PFSK-1 (cell line): ENCODE data around the gene FMNL1.

Experiments used
- FOXP2 ChIP-seq: optimal IDR thresholded peaks from 2 replicates; pipeline ENCODE3; 2011; ENCODE audit warnings: borderline replicate concordance, control low read depth, inconsistent platforms; ENCODE audit not compliant: insufficient read depth; ENCODE audit errors: extremely low read length, extremely low read depth
- POLR2AphosphoS5 ChIP-seq: IDR thresholded peaks from 2 replicates; pipeline ENCODE4 v1.6.1; 2012; ENCODE audit warnings: low read depth, mild to moderate bottlenecking, control low read depth, low read length, moderate library complexity
- SIN3A ChIP-seq: IDR thresholded peaks from 2 replicates; pipeline ENCODE4 v1.6.1; 2012; ENCODE audit warnings: mild to moderate bottlenecking, low read length, moderate library complexity, borderline replicate concordance; ENCODE audit not compliant: insufficient read depth
- TAF1 ChIP-seq: IDR thresholded peaks from 2 replicates; pipeline ENCODE4 v1.6.1; 2012; ENCODE audit warnings: low read length, control low read depth, borderline replicate concordance; ENCODE audit not compliant: insufficient read depth
- TF ChIP-seq, protein P1 (sequence below), 2 experiments: IDR thresholded peaks; 2 replicates each; pipeline versions ENCODE4 v1.6.1 to v1.8.0; 2011 to 2012; ENCODE audit warnings: low read depth in 2 of 2, low read length in 2 of 2, control low read depth in 1 of 2, inconsistent platforms in 1 of 2, mild to moderate bottlenecking in 1 of 2, moderate library complexity in 1 of 2; ENCODE audit not compliant: insufficient read depth in 1 of 2

Gene FMNL1

GRCh38 chr17:45177563-45177962 is 44.1 kb upstream of the FMNL1 start:
- TF ChIP-seq SIN3A (no peak), TAF1 (no peak), POLR2AphosphoS5 (no peak), FOXP2 (no peak)
- TF ChIP-seq, protein P1, sequence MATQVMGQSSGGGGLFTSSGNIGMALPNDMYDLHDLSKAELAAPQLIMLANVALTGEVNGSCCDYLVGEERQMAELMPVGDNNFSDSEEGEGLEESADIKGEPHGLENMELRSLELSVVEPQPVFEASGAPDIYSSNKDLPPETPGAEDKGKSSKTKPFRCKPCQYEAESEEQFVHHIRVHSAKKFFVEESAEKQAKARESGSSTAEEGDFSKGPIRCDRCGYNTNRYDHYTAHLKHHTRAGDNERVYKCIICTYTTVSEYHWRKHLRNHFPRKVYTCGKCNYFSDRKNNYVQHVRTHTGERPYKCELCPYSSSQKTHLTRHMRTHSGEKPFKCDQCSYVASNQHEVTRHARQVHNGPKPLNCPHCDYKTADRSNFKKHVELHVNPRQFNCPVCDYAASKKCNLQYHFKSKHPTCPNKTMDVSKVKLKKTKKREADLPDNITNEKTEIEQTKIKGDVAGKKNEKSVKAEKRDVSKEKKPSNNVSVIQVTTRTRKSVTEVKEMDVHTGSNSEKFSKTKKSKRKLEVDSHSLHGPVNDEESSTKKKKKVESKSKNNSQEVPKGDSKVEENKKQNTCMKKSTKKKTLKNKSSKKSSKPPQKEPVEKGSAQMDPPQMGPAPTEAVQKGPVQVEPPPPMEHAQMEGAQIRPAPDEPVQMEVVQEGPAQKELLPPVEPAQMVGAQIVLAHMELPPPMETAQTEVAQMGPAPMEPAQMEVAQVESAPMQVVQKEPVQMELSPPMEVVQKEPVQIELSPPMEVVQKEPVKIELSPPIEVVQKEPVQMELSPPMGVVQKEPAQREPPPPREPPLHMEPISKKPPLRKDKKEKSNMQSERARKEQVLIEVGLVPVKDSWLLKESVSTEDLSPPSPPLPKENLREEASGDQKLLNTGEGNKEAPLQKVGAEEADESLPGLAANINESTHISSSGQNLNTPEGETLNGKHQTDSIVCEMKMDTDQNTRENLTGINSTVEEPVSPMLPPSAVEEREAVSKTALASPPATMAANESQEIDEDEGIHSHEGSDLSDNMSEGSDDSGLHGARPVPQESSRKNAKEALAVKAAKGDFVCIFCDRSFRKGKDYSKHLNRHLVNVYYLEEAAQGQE (IDR thresholded peaks at IDR 0.05; ENCODE audit: insufficient read depth in 1 of 2, low read depth in 2 of 2, low read length in 2 of 2) = no peak

- no peak for TF ChIP-seq SIN3A
- no peak for TF ChIP-seq POLR2AphosphoS5
- TF ChIP-seq, protein P1 (IDR thresholded peaks at IDR 0.05; ENCODE audit: insufficient read depth in 1 of 2, low read depth in 2 of 2, low read length in 2 of 2) = no peak
- TF ChIP-seq TAF1 = no peak
- no peak for TF ChIP-seq FOXP2
These were observed 37.5 kb upstream of the FMNL1 start for GRCh38 chr17:45184144-45184543.

DNA sequence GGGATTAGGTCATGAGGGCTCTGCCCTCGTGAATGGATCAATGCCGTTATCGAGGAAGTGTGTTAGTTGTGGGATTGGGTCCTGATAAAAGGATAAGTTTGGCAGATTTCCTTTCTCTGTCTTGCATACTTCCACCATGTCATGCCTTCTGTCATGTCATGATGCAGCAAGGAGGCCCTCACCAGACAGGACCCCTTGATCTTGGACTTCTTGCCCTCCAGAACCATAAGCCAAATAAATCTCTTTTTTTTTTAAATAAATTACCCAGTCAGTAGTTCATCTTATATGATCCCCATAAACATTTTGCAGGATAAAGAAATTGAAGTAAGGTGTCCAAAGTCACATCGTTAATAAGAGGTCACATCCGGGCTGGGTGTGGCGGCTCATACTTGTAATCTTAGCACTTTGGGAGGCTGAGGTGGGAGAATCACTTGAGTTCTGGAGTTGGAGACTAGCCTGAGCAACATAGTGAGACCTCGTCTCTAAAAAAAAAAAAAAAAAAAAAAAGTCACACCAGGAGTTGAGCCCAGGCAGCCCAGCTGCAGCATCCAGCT is 34.8 kb upstream of the FMNL1 start:
- TF ChIP-seq SIN3A (no peak), FOXP2 (no peak)

GRCh38 chr17:45189009-45189408 is 32.7 kb upstream of the FMNL1 start:
- no peak for TF ChIP-seq TAF1
- TF ChIP-seq FOXP2 = no peak
- TF ChIP-seq SIN3A = no peak
- TF ChIP-seq, protein P1 (IDR thresholded peaks at IDR 0.05; ENCODE audit: insufficient read depth in 1 of 2, low read depth in 2 of 2, low read length in 2 of 2) = no peak
- TF ChIP-seq POLR2AphosphoS5 = no peak

GRCh38 chr17:45190503-45191255 is 31.0 kb upstream of the FMNL1 start:
- TF ChIP-seq, protein P1 (IDR thresholded peaks at IDR 0.05; ENCODE audit: insufficient read depth in 1 of 2, low read depth in 2 of 2, low read length in 2 of 2) = no peak
- no peak for TF ChIP-seq SIN3A
- no peak for TF ChIP-seq POLR2AphosphoS5
- no peak for TF ChIP-seq TAF1
- no peak for TF ChIP-seq FOXP2
